ENCODE measurements around the gene ATP10A. TPM values are rescaled to one million over a fixed set of nuclear protein-coding genes. Genes with fewer than 3 reads are reported as not detected.
"Not testable (repeated sequence)": the region's sequence is repeated elsewhere in the genome, so short reads cannot be mapped to it uniquely, and the experiment has no call there.

ATP10A gene
- total RNA-seq, 1 donor from 2014 or later: 0.17 TPM

- no peak for DNase-seq
Measured at GRCh38 chr15:25675396-25675795, 187.7 kb downstream of the ATP10A start.

DNA sequence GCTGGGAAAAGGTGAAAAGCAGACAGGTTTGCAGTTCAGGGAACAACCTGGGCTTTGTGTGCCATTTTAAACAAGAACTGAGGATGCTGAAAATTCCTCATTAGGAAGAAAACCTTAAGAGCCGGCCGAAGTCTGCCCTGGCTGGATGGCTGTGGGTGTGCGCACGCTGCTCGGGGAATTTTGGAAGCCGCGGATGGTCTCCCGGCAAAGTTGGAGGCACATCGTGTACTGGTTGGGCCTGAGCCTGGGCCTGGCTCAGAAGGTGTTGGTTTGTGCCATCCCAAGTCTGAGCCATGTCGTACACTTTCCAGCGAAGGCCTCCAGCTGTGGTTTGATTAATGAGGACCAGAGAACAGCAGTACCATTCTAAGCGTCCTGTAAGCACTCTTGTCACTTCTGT is 188.2 kb downstream of the ATP10A start:
- DNase-seq: no peak

GRCh38 chr15:25673972-25674371 is 189.2 kb downstream of the ATP10A start:
- no peak for DNase-seq

DNA sequence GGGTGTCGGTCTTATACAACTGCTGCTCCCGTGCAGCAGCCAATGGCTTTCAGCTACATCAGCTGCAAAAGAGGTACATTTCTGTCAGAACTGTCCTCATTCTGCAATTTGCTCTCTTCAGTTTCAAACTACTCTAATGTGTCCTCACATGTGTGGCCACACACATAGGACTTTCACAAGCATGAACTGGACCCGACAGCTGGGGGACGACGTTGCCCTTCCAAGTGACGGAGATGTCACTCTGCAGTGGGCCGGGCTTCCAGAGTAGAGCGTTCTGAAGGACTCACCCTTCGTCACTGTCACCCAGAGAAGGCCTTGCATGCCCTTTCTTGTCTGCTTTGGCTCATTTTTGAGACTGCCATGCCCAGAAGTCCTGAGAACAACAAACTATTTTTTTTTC is 189.8 kb downstream of the ATP10A start:
- DNase-seq: no peak

DNA sequence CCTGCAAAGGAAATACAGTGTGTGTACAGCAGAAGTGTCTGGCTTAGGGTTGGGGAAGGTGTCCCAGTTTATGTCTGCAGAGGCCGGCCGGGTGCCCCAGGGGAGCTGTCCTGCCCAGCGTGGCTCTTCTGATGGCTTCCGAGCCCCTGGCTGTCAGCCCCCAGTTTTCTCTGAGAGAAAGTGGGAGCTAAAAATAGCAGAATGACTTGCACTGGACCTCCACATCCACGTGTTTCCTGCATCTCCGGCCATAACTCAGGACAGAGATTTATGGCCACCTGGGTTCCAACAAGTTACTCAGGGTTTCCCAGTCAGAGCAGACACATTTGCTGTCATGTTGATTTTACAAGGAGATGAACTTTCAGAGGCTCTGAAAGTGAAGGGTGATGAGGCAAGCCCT is 192.0 kb downstream of the ATP10A start:
- DNase-seq: no peak

GRCh38 chr15:25670621-25671020 is 192.5 kb downstream of the ATP10A start:
- DNase-seq: no peak

GRCh38 chr15:25670025-25670554 is 193.0 kb downstream of the ATP10A start:
- no peak for DNase-seq

DNA sequence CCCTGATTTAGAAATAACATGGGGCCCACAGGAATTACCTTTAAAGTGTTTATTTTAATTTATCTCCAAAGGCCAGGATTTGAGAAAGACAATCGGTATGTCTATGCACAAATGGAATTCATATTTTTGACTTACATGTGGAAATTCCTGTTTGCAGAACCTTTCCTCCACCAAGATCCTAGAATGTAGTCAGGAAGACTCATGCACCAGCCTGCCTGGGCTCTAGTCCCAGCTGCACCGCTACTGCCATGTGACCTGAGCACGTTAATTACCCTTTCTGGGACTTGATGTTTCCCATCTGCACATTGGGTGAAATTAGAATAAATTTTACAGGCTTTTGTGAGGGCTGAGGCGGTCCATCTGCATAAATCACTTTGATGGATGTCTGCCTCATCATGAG is 194.2 kb downstream of the ATP10A start:
- DNase-seq: no peak

DNA sequence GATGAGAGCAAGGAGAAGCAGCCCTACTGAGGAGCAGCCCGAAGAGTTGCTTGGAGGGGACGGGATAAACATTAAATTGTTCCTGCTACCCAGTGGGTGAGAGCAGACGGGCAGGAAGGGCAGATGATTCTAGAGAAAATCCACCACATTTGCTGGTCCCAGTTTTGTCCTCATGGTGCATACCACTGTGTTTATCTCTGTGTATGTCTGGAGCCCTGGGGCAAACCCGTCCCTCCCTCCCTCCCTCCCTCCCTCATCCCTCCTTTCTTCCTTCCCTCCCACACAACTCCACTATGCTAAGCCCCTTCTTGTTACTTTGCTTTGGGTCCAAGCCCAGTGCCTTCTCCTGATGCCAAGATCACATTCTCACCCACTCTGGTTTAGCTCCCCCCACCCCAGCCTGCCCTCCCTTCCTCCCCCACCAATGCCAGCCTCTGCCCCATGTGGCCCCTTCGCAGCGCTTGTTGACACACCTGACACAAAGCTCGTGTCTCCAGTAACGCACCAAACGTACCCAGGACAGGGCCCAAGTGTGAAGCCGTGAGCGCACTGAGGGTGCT is 194.8 kb downstream of the ATP10A start:
- no peak for DNase-seq

DNA sequence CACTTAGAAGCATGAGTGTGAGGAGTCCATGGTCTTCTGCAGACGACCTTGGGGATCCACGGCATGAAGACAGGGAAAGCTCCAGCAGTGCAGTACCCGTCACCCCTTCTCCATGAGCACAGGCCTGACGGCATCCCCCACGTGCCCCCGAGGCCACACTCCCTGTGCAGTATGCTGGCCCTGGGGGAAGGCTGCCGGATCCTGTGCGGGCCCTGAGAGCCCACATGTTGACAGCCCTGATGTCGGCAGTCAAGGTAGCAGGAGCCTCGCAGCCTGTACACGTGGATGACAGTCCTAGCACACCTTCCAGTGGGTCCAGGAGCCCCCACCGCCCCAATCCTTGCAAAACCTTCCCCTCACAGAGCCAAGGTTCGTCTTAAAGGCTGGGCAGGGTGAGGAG is 195.3 kb downstream of the ATP10A start:
- no peak for DNase-seq

GRCh38 chr15:25665913-25666312 is 197.2 kb downstream of the ATP10A start:
- no peak for DNase-seq

- DNase-seq: no peak
Measured at GRCh38 chr15:25664761-25665160, 198.4 kb downstream of the ATP10A start.

DNA sequence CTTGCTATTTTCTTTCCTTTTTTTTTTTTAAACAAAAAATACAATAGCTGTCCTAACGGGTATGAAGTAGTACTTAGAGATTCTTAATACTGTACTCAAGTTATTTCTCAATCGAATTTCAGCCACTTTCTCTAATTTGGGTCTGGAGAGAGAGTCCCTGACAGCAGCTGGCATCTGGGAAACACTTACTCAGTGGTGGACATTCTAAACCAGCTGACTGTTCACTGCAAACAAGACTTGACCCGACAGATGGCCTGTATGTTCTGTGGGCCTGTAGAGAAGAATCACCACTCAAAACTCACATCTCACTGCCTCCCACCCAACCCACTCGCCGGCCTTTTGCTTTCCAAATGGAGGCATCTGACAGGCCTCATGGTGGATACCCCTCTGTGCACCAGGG is 199.6 kb downstream of the ATP10A start:
- DNase-seq: no peak

GRCh38 chr15:25661898-25662297 is 201.2 kb downstream of the ATP10A start:
- DNase-seq: no peak

- no peak for DNase-seq
Measured at GRCh38 chr15:25659251-25659650, 203.9 kb downstream of the ATP10A start.

DNA sequence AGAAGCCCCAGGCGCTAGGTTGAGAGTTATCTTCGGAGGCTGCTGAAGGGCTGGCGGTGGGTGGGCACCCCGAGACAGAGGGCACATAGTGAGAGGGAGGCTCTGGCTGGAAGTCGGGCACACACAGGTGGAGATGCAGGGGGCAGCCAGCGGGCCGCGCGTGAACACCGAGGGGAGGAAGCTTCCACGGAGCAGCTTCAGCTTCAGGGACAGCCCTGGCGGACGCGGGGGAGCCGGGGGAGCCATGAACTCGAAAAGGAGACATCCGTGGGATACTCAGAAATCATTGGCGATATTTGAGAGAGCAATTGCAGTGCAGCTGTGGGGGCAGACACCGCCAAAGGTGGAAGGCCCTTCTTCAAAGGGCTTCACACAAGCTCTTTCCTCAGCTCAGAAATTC is 204.6 kb downstream of the ATP10A start:
- no peak for DNase-seq

DNA sequence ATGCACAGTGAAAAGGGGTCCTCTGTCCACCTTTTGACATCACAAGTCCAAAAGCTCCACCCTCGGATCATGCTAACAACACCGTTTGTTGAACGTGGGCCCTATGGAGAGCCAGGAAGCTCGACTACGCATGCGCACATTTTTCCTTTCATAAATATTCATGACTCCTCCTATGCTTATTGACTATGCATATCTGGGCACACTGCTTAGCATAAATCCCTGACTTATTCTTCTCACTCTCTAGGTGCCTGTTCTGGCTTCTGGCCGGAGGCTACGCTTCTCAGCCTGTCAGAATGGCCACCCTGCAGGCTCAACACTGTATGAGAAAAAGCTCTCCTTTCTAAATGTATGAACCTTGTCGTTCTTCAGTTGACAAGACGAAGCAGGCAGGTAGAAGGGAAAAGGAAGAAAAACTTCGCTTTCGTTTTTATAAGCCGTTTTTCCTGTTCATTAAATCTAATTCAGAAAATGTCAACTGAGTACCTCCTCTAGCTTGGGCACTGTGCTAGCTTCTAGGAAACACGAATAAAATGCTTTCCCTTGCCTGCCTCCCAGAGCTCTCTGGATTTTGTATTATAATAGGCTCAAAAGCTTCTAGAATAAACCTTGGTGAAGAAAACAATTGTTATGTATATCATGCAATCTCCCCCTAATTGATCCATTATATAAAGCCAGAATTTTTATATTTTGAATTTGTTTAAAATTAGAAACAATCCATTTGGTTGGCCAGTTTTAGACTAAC is 207.7 kb downstream of the ATP10A start:
- DNase-seq: no peak

- no peak for DNase-seq
Measured at GRCh38 chr15:25653371-25653770, 209.8 kb downstream of the ATP10A start.

- no peak for DNase-seq
Measured at GRCh38 chr15:25652704-25653103, 210.4 kb downstream of the ATP10A start.

- no peak for DNase-seq
Measured at GRCh38 chr15:25649390-25649789, 213.7 kb downstream of the ATP10A start.

DNA sequence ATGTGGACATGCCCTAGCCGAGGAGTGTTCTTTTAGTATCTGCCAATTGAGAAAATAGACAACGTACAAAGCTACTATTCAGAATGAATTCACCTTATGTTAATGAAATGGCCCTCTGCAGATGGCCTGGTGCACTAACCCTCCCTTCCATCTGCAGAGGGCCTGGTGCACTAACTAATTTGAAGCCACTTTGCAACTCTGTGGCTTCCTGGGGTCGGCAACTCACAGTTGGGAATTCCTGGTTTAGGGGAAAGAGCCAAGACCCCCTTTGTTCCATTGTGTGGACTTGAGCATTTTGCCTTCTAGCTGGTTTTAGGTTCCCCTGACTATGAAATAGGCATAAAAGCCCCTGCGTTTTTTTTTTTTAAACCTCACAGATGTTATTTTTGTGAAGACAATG is 220.0 kb downstream of the ATP10A start:
- DNase-seq: no peak

GRCh38 chr15:25641762-25642161 is 221.4 kb downstream of the ATP10A start:
- no peak for DNase-seq

DNA sequence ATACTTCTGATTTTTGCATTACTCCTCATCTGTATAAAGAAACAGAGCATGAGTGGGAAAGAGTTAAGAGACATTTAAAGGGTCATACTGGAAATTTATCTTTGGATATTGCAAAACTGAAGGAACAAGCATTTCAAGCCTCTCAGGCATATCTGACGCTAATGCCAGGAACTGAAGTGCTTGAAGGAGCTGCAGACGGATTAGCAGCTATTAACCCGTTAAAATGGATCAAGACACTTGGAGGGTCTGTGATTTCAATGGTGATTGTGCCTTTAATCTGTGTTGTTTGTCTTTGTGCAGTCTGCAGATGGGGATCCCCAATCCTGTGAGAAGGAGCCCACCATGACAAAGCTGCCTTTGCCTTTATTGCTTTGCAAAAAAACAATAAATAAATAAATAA is 221.8 kb downstream of the ATP10A start:
- no peak for DNase-seq

DNA sequence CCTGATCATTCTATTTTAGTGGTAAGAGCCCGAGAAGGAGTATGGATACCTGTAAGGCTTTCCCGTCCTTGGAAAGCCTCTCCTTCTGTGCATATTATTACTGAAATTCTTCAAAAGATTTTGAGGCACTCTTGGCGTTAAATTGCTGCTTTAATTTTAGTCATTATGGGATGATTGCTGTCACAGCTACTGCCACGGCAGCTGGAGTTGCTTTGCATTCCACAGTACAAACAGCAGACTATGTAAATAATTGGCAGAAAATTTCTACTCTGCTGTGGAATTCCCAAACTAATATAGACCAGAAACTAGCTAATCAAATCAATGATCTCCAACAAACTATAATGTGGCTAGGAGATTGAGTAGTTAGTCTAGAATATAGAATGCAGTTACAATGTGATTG is 222.2 kb downstream of the ATP10A start:
- DNase-seq: not testable (repeated sequence)

DNA sequence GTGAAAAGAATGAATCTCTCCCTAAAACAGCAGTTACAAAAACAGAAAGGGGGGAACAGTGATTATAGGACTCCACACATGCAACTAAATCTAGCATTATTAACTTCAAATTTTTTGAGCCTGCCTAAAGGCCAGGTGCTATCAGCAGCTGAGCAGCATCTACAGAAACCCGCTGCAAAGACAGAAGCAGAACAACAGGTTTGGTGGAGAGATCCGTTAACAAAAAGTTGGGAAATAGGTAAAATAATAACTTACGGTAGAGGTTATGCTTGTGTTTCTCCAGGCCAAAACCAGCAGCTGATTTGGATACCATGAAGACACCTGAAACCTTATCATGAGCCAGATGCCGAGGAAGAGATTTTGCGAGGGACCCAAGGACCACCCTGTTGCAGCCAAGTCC is 222.7 kb downstream of the ATP10A start:
- DNase-seq: no peak

All from dermis blood vessel endothelial cell (primary cell).